Left lung (tissue), 10 donors: ENCODE measurements around the gene PGA5. TPM values are rescaled to one million over a fixed set of nuclear protein-coding genes. Genes with fewer than 3 reads are reported as not detected.

ENCODE experiments used
- ATAC-seq: fragments of 200-7000 bp; cut with Tn5 transposase; one replicate; pipeline ENCODE4 v1.9.1; 2020; ENCODE audit warnings: moderate library complexity
- DNase-seq, 4 donors: peaks; one replicate each; pipeline ENCODE4 v3.0.0-alpha.2; 2013 to 2020
- H3K27ac ChIP-seq, 2 donors: fragments of 200-600 bp; sonication (generic) in 1 of 2; one replicate each; pipeline versions ENCODE4 v1.5.0 to v1.8.0; 2020 to 2021
- H3K27me3 ChIP-seq, 2 donors: fragments of 200-600 bp; sonication (generic) in 1 of 2; one replicate each; pipeline versions ENCODE4 v1.5.0 to v1.8.0; 2020 to 2021
- H3K36me3 ChIP-seq, 2 donors: fragments of 200-600 bp; sonication (generic) in 1 of 2; one replicate each; pipeline versions ENCODE4 v1.5.0 to v1.8.0; 2020 to 2021
- H3K4me1 ChIP-seq, 2 donors: fragments of 200-600 bp; one replicate each; pipeline ENCODE4 v1.8.0; 2021
- H3K4me3 ChIP-seq, 2 donors: fragments of 200-600 bp; sonication (generic) in 1 of 2; one replicate each; pipeline versions ENCODE4 v1.5.0 to v1.8.0; 2020 to 2021; ENCODE audit warnings: mild to moderate bottlenecking in 1 of 2
- H3K9me3 ChIP-seq, 2 donors: fragments of 200-600 bp; sonication (generic) in 1 of 2; one replicate each; pipeline versions ENCODE4 v1.5.0 to v1.8.0; 2020 to 2021
- CTCF ChIP-seq, 2 donors: fragments of 200-600 bp; sonication (generic) in 1 of 2; IDR thresholded peaks; one replicate each; pipeline versions ENCODE4 v1.5.0 to v1.8.0; 2021; ENCODE audit warnings: antibody characterized with exemption in 2 of 2
- intact Hi-C, 2 donors: fragments of 100-400 bp; cut with DNase I; formaldehyde crosslinking; loops; one replicate each; pipeline versions ENCODE4 v1.11.2 to v1.14.2; 2022
- polyA plus RNA-seq, 6 donors: library from polyadenylated mRNA; unstranded; fragments of 120-200 nt; gene quantifications; one replicate each; pipeline ENCODE4 v1.2.1, GENCODE V29; 2013; ENCODE audit not compliant: insufficient read length in 6 of 6
- total RNA-seq, 2 donors: library from RNA; stranded (reverse); fragmentation: NEBNext Ultra II Directional; extraction: Animal tissue kit (Norgen Biotek cat#: 25700); gene quantifications; one replicate each; pipeline ENCODE4 v1.2.1, GENCODE V29; 2021
- donor health status: DM: no; HTN: yes; CAD: no.
- donor health status: DM: no; HTN: no; CAD: no.

The PGA5 gene
- total and polyA plus RNA-seq, 8 donors = 0.30 to 0.47 (median 0.42) TPM; not detected in 4

GRCh38 chr11:61278001-61278470 is 37.1 kb downstream of the PGA5 start:
- Histone ChIP-seq H3K27me3 (peaks cover 0 to 9% of the 10 kb centered on the region in 2 donors), H3K9me3 (no peaks in the 10 kb centered on the region), H3K4me3 (no peak overlapping the region), H3K27ac (no peak overlapping the region), H3K36me3 (no peaks in the 10 kb centered on the region), H3K4me1 (no peaks in the 10 kb centered on the region)
- no peak for DNase-seq
- ATAC-seq = no peak
- TF ChIP-seq CTCF (IDR thresholded peaks at IDR 0.05) = no peak
- intact Hi-C loops = no loop called here

GRCh38 chr11:61279934-61280659 is 39.1 kb downstream of the PGA5 start:
- no peak for DNase-seq
- TF ChIP-seq CTCF (IDR thresholded peaks at IDR 0.05) = no peak

GRCh38 chr11:61280883-61281580 is 40.1 kb downstream of the PGA5 start:
- intact Hi-C loops = no loop called here
- ATAC-seq = no peak
- H3K9me3 ChIP-seq = no peaks in the 10 kb centered on the region
- peaks cover 0 to 9% of the 10 kb centered on the region in 2 donors for H3K27me3 ChIP-seq
- no peak overlapping the region for H3K4me3 ChIP-seq
- TF ChIP-seq CTCF (IDR thresholded peaks at IDR 0.05) = no peak
- H3K4me1 ChIP-seq = no peaks in the 10 kb centered on the region
- DNase-seq = no peak
- H3K27ac ChIP-seq = no peak overlapping the region
- H3K36me3 ChIP-seq = no peaks in the 10 kb centered on the region

More at GRCh38 chr11:61279934-61280659, 39.1 kb downstream of the PGA5 start:
- H3K27me3 ChIP-seq = peaks cover 0 to 9% of the 10 kb centered on the region in 2 donors
- no peaks in the 10 kb centered on the region for H3K4me1 ChIP-seq
- H3K9me3 ChIP-seq = no peaks in the 10 kb centered on the region
- no peaks in the 10 kb centered on the region for H3K36me3 ChIP-seq
- H3K27ac ChIP-seq = no peak overlapping the region
- no peak overlapping the region for H3K4me3 ChIP-seq
- peak; percentile 53 for ATAC-seq
- intact Hi-C loops = no loop called here

GRCh38 chr11:61281581-61282250 is 40.7 kb downstream of the PGA5 start:
- intact Hi-C loops = no loop called here
- no peak overlapping the region for H3K4me3 ChIP-seq
- peaks cover 0 to 9% of the 10 kb centered on the region in 2 donors for H3K27me3 ChIP-seq
- ATAC-seq = peak; percentile 89
- no peaks in the 10 kb centered on the region for H3K36me3 ChIP-seq
- H3K4me1 ChIP-seq = no peaks in the 10 kb centered on the region
- H3K27ac ChIP-seq = no peak overlapping the region
- no peaks in the 10 kb centered on the region for H3K9me3 ChIP-seq
- peak in 1 of 4 donors; percentile 28 for DNase-seq
- no peak for TF ChIP-seq CTCF (IDR thresholded peaks at IDR 0.05)

DNA sequence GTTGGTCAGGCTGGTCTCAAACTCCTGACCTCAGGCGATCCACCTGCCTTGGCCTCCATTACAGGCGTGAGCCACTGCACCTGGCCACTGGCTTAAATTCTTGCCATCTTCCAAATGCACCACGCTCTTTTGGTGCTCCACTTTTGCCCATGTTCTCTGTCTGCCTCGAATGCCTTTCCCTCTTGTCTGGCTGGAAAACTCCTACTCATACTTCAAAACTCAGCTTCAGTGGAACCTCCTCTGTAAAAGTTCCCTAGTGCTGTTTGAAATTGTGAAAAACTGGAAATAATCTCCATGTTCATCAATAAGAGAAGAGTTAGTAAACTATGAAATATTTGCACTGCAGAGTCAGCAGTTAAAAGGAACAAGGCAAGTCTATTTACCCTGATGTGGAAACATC is 42.6 kb downstream of the PGA5 start:
- no peak for ATAC-seq
- Histone ChIP-seq H3K27ac (no peak overlapping the region), H3K4me1 (no peaks in the 10 kb centered on the region), H3K9me3 (no peaks in the 10 kb centered on the region), H3K27me3 (peaks cover 0 to 9% of the 10 kb centered on the region in 2 donors), H3K4me3 (no peak overlapping the region), H3K36me3 (no peaks in the 10 kb centered on the region)
- no peak for TF ChIP-seq CTCF (IDR thresholded peaks at IDR 0.05)
- DNase-seq = no peak
- intact Hi-C loops = no loop called here
